CD1c-positive myeloid dendritic cell (primary cell): Measurements from ENCODE around the gene RFPL4A.
A peak's percentile ranks its signal among the peaks of the same experiment; 100 is the strongest.

Experiments used
- DNase-seq: peaks from one replicate; pipeline ENCODE4 v3.0.0-alpha.2; 2016; ENCODE audit errors: extremely low spot score

Gene RFPL4A

GRCh38 chr19:55802281-55802680 lies 43.4 kb downstream of the RFPL4A start:
- no peak for DNase-seq

GRCh38 chr19:55809381-55810058 lies 50.6 kb downstream of the RFPL4A start:
- peak; percentile 64 for DNase-seq

GRCh38 chr19:55811340-55811739 lies 52.4 kb downstream of the RFPL4A start:
- no peak for DNase-seq

- DNase-seq: no peak
Measured at GRCh38 chr19:55812449-55812848, 53.6 kb downstream of the RFPL4A start.
